Lower lobe of right lung (tissue), 2 donors: ENCODE results near the gene PRICKLE4. TPM values are rescaled to one million over a fixed set of nuclear protein-coding genes. Genes with fewer than 3 reads are reported as not detected.

ENCODE experiments used
- ATAC-seq, 2 donors: fragments of 200-7000 bp; cut with Tn5 transposase; one replicate each; pipeline ENCODE4 v1.9.1; 2020 to 2022; ENCODE audit warnings: mild to moderate bottlenecking in 2 of 2, moderate library complexity in 2 of 2
- DNase-seq: peaks from one replicate; pipeline ENCODE4 v3.0.0-alpha.2; 2020
- H3K27ac ChIP-seq: fragments of 200-600 bp; one replicate; pipeline ENCODE4 v1.8.0; 2022
- H3K27me3 ChIP-seq: fragments of 200-600 bp; one replicate; pipeline ENCODE4 v1.8.0; 2022; ENCODE audit warnings: low read depth
- H3K36me3 ChIP-seq: fragments of 200-600 bp; one replicate; pipeline ENCODE4 v1.8.0; 2022; ENCODE audit warnings: mild to moderate bottlenecking
- H3K4me1 ChIP-seq: fragments of 200-600 bp; one replicate; pipeline ENCODE4 v1.8.0; 2022
- H3K4me3 ChIP-seq: fragments of 200-600 bp; one replicate; pipeline ENCODE4 v1.8.0; 2022; ENCODE audit warnings: mild to moderate bottlenecking
- H3K9me3 ChIP-seq: fragments of 200-600 bp; one replicate; pipeline ENCODE4 v1.8.0; 2022
- intact Hi-C: fragments of 100-400 bp; cut with DNase I; formaldehyde crosslinking; loops from one replicate; pipeline ENCODE4 v1.11.0; 2022
- long read RNA-seq: library from polyadenylated mRNA; unstranded; transcript quantifications from one replicate; pipeline ENCODE4 v2.0.0, GENCODE V29; 2021
- total RNA-seq: library from RNA; stranded (reverse); fragmentation: NEBNext Ultra II Directional; extraction: Animal tissue kit (Norgen Biotek cat#: 25700); gene quantifications from one replicate; pipeline ENCODE4 v1.2.1, GENCODE V29; 2021
- TF ChIP-seq, protein P1 (sequence below): fragments of 200-600 bp; IDR thresholded peaks from one replicate; pipeline ENCODE4 v1.8.0; 2022; ENCODE audit warnings: antibody characterized with exemption, mild to moderate bottlenecking
- donor health status: DM: no; HTN: yes; CAD: no; lungs with severe emphysema.

Gene PRICKLE4
- 12.1 TPM for total RNA-seq
- long read RNA-seq, partial matches to known transcripts: 0 of 1 reads
- long read RNA-seq, other reads (novel, unspliced or antisense): 0 of 1 reads

GRCh38 chr6:41780551-41781365 is at the start of gene PRICKLE4:
Gene PRICKLE4, plus strand, starts transcription at chr6:41780782. Its CDS starts 2,692 bp downstream, at chr6:41783474.
- H3K36me3 ChIP-seq: peaks cover 30% of the 10 kb centered on the region
- intact Hi-C loops: no loop called here
- H3K4me3 ChIP-seq: peak within 1 kb of the TSS; percentile 92
- no peaks in the 10 kb centered on the region for H3K27me3 ChIP-seq
- DNase-seq (peak; percentile 71), ATAC-seq (peak; percentile 59 to 63)
- peak within 1 kb of the TSS; percentile 78 for H3K27ac ChIP-seq
- peaks cover 63% of the 10 kb centered on the region for H3K4me1 ChIP-seq
- H3K9me3 ChIP-seq: no peaks in the 10 kb centered on the region
- TF ChIP-seq, protein P1, sequence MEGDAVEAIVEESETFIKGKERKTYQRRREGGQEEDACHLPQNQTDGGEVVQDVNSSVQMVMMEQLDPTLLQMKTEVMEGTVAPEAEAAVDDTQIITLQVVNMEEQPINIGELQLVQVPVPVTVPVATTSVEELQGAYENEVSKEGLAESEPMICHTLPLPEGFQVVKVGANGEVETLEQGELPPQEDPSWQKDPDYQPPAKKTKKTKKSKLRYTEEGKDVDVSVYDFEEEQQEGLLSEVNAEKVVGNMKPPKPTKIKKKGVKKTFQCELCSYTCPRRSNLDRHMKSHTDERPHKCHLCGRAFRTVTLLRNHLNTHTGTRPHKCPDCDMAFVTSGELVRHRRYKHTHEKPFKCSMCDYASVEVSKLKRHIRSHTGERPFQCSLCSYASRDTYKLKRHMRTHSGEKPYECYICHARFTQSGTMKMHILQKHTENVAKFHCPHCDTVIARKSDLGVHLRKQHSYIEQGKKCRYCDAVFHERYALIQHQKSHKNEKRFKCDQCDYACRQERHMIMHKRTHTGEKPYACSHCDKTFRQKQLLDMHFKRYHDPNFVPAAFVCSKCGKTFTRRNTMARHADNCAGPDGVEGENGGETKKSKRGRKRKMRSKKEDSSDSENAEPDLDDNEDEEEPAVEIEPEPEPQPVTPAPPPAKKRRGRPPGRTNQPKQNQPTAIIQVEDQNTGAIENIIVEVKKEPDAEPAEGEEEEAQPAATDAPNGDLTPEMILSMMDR: no peak

- H3K36me3 ChIP-seq: no peaks in the 10 kb centered on the region
- no peak overlapping the region for H3K27ac ChIP-seq
- H3K27me3 ChIP-seq: no peaks in the 10 kb centered on the region
- H3K4me3 ChIP-seq: no peak overlapping the region
- peaks cover 51% of the 10 kb centered on the region for H3K4me1 ChIP-seq
- intact Hi-C loops: no loop called here
- no peak for ATAC-seq
- TF ChIP-seq, protein P1: no peak
- H3K9me3 ChIP-seq: no peaks in the 10 kb centered on the region
- DNase-seq: peak; percentile 20
These were observed 49.0 kb upstream of the PRICKLE4 start for GRCh38 chr6:41731561-41732086.

DNA sequence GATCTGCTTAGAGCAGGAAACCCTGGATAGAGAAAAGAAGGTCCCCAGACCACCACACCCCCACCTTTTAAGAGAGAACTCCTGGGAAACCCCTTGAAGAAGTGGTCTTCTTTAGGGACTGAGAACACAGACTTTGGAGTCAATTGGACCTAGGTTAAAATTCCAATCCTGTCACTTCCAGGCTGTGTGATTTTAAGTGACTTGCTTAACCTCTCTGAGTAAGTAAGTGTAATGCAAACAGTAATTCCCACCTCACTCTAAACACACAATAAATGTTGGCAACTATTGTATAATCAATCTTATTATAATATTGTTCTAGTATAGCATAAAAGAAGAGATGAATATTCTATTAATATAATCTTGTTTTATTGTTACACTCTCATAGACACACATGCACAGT is 48.4 kb upstream of the PRICKLE4 start:
- TF ChIP-seq, protein P1: no peak
- DNase-seq (no peak), ATAC-seq (no peak)
- Histone ChIP-seq H3K9me3 (no peaks in the 10 kb centered on the region), H3K27me3 (no peaks in the 10 kb centered on the region), H3K4me3 (no peak overlapping the region), H3K4me1 (peaks cover 51% of the 10 kb centered on the region), H3K36me3 (no peaks in the 10 kb centered on the region), H3K27ac (no peak overlapping the region)
- intact Hi-C loops: no loop called here

- H3K4me3 ChIP-seq: peak overlapping the region; percentile 88
- H3K36me3 ChIP-seq: no peaks in the 10 kb centered on the region
- DNase-seq (peak; percentile 42), ATAC-seq (no peak)
- H3K4me1 ChIP-seq: peaks cover 51% of the 10 kb centered on the region
- H3K27ac ChIP-seq: peak overlapping the region; percentile 97
- TF ChIP-seq, protein P1: no peak
- intact Hi-C loops: no loop called here
- H3K27me3 ChIP-seq: no peaks in the 10 kb centered on the region
- H3K9me3 ChIP-seq: no peaks in the 10 kb centered on the region
These were observed 47.8 kb upstream of the PRICKLE4 start for GRCh38 chr6:41732591-41733359.

GRCh38 chr6:41733360-41733706 is 47.2 kb upstream of the PRICKLE4 start:
- Histone ChIP-seq H3K4me1 (peaks cover 51% of the 10 kb centered on the region), H3K36me3 (no peaks in the 10 kb centered on the region), H3K9me3 (no peaks in the 10 kb centered on the region), H3K4me3 (peak overlapping the region; percentile 88), H3K27me3 (no peaks in the 10 kb centered on the region), H3K27ac (peak overlapping the region; percentile 97)
- no peak for ATAC-seq
- DNase-seq: no peak
- TF ChIP-seq, protein P1: no peak
- intact Hi-C loops: no loop called here
